WTC11 (cell line): ENCODE measurements around the gene PRPF6.

ENCODE experiments used
- CDX4 ChIP-seq: fragments of 250-450 bp; sonication (Bioruptor Pico); IDR thresholded peaks from 2 replicates; pipeline ENCODE4 v1.9.0; 2021; ENCODE audit warnings: moderate library complexity, mild to moderate bottlenecking, inconsistent platforms, borderline replicate concordance
- CTCF ChIP-seq: fragments of 200-600 bp; IDR thresholded peaks from 2 replicates; pipeline ENCODE4 v1.8.0; 2022; ENCODE audit warnings: antibody characterized with exemption
- ESRRA ChIP-seq: sonication (generic); formaldehyde crosslinking; IDR thresholded peaks from 2 replicates; pipeline ENCODE4 v1.8.1; 2022; ENCODE audit warnings: mild to moderate bottlenecking, missing genetic modification reagents, borderline replicate concordance
- JUN ChIP-seq: sonication (generic); formaldehyde crosslinking; IDR thresholded peaks from 2 replicates; pipeline ENCODE4 v1.8.0; 2023; ENCODE audit warnings: mild to moderate bottlenecking, missing genetic modification reagents
- NFE2L1 ChIP-seq: sonication (generic); formaldehyde crosslinking; IDR thresholded peaks from 2 replicates; pipeline ENCODE4 v1.8.1; 2023; ENCODE audit warnings: missing genetic modification reagents
- SP1 ChIP-seq: sonication (generic); formaldehyde crosslinking; conservative IDR thresholded peaks from 2 replicates; pipeline ENCODE4 v1.8.1; 2022; ENCODE audit warnings: missing genetic modification reagents
- TF ChIP-seq, protein P1 (sequence below): sonication (generic); formaldehyde crosslinking; IDR thresholded peaks from 2 replicates; pipeline ENCODE4 v1.8.1; 2023; ENCODE audit warnings: mild to moderate bottlenecking, missing genetic modification reagents
- TF ChIP-seq, protein P2 (sequence below): sonication (generic); formaldehyde crosslinking; conservative IDR thresholded peaks from 2 replicates; pipeline ENCODE4 v1.8.1; 2022; ENCODE audit warnings: mild to moderate bottlenecking, missing genetic modification reagents
- TF ChIP-seq, protein P3 (sequence below): sonication (generic); formaldehyde crosslinking; IDR thresholded peaks from 2 replicates; pipeline ENCODE4 v1.8.1; 2022; ENCODE audit warnings: low read depth, mild to moderate bottlenecking, moderate library complexity, missing genetic modification reagents, borderline replicate concordance
- TF ChIP-seq, protein P4 (sequence below): sonication (generic); formaldehyde crosslinking; IDR thresholded peaks from 2 replicates; pipeline ENCODE4 v1.8.1; 2022; ENCODE audit warnings: low read depth, missing genetic modification reagents, borderline replicate concordance
- TF ChIP-seq, protein P5 (sequence below): sonication (generic); formaldehyde crosslinking; IDR thresholded peaks from 2 replicates; pipeline ENCODE4 v1.8.1; 2023; ENCODE audit warnings: mild to moderate bottlenecking, missing genetic modification reagents, moderate library complexity
- TF ChIP-seq, protein P6 (sequence below): sonication (generic); formaldehyde crosslinking; IDR thresholded peaks from 2 replicates; pipeline ENCODE4 v1.8.1; 2023; ENCODE audit warnings: mild to moderate bottlenecking, missing genetic modification reagents, borderline replicate concordance

DNA sequence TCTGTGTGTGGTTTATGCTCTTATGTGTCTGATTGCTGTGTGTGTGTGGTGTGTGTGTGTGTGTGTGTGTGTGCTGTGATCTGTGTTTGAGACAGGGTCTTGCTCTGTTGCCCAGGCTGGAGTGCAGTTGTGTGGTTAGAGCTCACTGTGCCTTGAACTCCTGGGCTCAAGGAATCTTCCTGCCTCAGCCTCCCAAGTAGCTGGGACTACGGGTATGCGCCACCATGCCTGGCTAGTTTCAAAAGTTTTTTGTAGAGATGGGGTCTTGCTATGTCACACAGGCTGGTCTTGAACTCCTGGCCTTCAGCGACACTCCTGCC lies 7.8 kb upstream of the PRPF6 start:
- TF ChIP-seq, protein P1, sequence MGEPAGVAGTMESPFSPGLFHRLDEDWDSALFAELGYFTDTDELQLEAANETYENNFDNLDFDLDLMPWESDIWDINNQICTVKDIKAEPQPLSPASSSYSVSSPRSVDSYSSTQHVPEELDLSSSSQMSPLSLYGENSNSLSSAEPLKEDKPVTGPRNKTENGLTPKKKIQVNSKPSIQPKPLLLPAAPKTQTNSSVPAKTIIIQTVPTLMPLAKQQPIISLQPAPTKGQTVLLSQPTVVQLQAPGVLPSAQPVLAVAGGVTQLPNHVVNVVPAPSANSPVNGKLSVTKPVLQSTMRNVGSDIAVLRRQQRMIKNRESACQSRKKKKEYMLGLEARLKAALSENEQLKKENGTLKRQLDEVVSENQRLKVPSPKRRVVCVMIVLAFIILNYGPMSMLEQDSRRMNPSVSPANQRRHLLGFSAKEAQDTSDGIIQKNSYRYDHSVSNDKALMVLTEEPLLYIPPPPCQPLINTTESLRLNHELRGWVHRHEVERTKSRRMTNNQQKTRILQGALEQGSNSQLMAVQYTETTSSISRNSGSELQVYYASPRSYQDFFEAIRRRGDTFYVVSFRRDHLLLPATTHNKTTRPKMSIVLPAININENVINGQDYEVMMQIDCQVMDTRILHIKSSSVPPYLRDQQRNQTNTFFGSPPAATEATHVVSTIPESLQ = no peak
- TF ChIP-seq CTCF = no peak
- TF ChIP-seq, protein P2, sequence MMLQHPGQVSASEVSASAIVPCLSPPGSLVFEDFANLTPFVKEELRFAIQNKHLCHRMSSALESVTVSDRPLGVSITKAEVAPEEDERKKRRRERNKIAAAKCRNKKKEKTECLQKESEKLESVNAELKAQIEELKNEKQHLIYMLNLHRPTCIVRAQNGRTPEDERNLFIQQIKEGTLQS (CRISPR knock-in tag) = no peak
- TF ChIP-seq, protein P3, sequence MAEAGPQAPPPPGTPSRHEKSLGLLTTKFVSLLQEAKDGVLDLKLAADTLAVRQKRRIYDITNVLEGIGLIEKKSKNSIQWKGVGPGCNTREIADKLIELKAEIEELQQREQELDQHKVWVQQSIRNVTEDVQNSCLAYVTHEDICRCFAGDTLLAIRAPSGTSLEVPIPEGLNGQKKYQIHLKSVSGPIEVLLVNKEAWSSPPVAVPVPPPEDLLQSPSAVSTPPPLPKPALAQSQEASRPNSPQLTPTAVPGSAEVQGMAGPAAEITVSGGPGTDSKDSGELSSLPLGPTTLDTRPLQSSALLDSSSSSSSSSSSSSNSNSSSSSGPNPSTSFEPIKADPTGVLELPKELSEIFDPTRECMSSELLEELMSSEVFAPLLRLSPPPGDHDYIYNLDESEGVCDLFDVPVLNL (CRISPR knock-in tag) = no peak
- TF ChIP-seq, protein P4, sequence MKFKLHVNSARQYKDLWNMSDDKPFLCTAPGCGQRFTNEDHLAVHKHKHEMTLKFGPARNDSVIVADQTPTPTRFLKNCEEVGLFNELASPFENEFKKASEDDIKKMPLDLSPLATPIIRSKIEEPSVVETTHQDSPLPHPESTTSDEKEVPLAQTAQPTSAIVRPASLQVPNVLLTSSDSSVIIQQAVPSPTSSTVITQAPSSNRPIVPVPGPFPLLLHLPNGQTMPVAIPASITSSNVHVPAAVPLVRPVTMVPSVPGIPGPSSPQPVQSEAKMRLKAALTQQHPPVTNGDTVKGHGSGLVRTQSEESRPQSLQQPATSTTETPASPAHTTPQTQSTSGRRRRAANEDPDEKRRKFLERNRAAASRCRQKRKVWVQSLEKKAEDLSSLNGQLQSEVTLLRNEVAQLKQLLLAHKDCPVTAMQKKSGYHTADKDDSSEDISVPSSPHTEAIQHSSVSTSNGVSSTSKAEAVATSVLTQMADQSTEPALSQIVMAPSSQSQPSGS = no peak
- TF ChIP-seq, protein P5, sequence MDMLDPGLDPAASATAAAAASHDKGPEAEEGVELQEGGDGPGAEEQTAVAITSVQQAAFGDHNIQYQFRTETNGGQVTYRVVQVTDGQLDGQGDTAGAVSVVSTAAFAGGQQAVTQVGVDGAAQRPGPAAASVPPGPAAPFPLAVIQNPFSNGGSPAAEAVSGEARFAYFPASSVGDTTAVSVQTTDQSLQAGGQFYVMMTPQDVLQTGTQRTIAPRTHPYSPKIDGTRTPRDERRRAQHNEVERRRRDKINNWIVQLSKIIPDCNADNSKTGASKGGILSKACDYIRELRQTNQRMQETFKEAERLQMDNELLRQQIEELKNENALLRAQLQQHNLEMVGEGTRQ (CRISPR knock-in tag) = no peak
- no peak for TF ChIP-seq CDX4 (CRISPR knock-in tag)
- TF ChIP-seq NFE2L1 (CRISPR knock-in tag) = no peak
- TF ChIP-seq JUN (CRISPR knock-in tag) = no peak
- no peak for TF ChIP-seq SP1 (CRISPR knock-in tag)
- no peak for TF ChIP-seq ESRRA (CRISPR knock-in tag)
- TF ChIP-seq, protein P6, sequence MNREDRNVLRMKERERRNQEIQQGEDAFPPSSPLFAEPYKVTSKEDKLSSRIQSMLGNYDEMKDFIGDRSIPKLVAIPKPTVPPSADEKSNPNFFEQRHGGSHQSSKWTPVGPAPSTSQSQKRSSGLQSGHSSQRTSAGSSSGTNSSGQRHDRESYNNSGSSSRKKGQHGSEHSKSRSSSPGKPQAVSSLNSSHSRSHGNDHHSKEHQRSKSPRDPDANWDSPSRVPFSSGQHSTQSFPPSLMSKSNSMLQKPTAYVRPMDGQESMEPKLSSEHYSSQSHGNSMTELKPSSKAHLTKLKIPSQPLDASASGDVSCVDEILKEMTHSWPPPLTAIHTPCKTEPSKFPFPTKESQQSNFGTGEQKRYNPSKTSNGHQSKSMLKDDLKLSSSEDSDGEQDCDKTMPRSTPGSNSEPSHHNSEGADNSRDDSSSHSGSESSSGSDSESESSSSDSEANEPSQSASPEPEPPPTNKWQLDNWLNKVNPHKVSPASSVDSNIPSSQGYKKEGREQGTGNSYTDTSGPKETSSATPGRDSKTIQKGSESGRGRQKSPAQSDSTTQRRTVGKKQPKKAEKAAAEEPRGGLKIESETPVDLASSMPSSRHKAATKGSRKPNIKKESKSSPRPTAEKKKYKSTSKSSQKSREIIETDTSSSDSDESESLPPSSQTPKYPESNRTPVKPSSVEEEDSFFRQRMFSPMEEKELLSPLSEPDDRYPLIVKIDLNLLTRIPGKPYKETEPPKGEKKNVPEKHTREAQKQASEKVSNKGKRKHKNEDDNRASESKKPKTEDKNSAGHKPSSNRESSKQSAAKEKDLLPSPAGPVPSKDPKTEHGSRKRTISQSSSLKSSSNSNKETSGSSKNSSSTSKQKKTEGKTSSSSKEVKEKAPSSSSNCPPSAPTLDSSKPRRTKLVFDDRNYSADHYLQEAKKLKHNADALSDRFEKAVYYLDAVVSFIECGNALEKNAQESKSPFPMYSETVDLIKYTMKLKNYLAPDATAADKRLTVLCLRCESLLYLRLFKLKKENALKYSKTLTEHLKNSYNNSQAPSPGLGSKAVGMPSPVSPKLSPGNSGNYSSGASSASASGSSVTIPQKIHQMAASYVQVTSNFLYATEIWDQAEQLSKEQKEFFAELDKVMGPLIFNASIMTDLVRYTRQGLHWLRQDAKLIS (CRISPR knock-in tag) = no peak
